Measurements from ENCODE around the gene SLC41A3.

The SLC41A3 gene

DNA sequence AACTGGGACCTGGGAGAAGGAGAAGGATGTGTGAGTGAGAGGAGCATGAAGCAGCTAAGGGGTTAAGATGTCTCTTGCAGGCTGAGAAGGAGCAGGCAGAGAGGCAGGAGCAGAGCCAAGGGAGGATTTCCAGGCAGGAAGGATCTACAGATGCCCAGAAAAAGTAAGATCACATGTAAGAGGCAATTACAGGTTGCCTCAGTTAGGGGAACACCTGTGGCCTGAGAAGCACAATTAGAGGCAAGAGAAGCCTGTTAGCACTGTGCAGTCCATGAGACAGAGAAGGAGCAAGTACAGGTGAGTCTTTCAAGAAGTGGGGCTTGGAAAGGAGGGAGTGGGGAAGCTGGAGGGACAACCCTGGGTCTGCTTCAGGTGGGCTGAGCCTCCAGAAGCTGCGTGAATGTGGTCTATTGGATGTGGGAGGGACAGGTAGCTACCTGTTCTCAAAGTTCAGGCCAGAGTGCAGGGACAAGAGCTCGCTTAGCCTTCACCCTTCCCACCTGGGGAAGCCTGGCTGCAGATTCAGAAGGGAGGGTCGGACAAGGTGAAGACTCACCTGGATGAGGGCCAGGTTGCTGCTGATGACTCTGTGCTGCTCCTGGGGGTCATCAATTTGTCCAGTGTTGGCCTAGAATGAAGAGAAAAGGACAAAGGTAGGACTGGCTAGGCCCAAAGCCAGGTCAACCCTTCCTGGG is 50.7 kb downstream of the SLC41A3 start:
- no peak for TF ChIP-seq CTCF (conservative IDR thresholded peaks at IDR 0.05; ENCODE audit: control insufficient read depth, insufficient read depth, low read depth, low read length)
- no peak overlapping the region for H3K4me3 ChIP-seq (ENCODE audit: control insufficient read depth, low read depth, low read length)
- no peak for DNase-seq (ENCODE audit: low read depth)

DNA sequence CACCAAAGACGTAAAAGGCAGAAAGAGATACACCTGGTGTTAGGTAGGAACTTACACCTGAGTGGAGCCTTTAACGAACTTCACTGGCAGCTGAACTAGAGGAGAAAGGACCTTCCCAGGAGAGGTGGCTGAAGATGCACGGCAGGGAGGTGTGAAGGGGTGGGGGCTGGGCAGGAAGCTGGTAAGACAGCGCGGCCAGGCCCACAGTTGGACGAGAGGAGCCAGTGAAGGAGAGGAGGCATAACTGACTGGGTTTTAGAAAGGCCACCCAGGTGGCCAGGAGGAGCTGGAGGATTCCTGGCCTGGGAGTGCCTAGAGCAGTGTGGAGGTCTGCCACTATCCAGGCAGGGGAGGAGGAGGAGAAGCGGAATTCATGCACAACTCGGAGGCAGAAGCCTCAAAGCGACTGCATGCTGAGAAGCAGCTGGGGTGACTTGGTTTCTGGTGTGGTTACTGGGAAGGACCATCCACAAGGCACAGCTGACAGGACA is 51.9 kb downstream of the SLC41A3 start:
- no peak overlapping the region for H3K4me3 ChIP-seq (ENCODE audit: control insufficient read depth, low read depth, low read length)
- no peak for DNase-seq (ENCODE audit: low read depth)
- no peak for TF ChIP-seq CTCF (conservative IDR thresholded peaks at IDR 0.05; ENCODE audit: control insufficient read depth, insufficient read depth, low read depth, low read length)

GRCh38 chr3:126030455-126030854 is 53.5 kb downstream of the SLC41A3 start:
- no peak overlapping the region for H3K4me3 ChIP-seq (ENCODE audit: control insufficient read depth, low read depth, low read length)
- TF ChIP-seq CTCF (conservative IDR thresholded peaks at IDR 0.05; ENCODE audit: control insufficient read depth, insufficient read depth, low read depth, low read length) = no peak
- no peak for DNase-seq (ENCODE audit: low read depth)

DNA sequence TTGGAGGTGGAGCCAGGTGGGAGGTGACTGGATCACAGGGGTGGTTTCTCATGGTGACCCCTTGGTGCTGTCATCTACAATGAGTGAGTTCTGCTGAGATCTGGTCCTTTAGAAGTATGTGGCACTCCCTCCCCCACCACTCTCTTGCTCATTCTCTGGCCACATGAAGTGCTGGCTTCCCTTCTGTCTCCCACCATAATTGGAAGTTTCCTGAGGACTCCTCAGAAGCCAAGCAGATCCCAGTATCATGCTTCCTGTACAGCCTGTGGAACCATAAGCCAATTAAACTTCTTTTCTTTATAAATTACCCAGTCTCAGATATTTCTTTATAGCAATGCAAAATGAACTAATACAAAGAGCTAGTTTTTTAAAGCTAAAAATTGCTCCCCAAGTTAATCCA is 54.7 kb downstream of the SLC41A3 start:
- no peak for TF ChIP-seq CTCF (conservative IDR thresholded peaks at IDR 0.05; ENCODE audit: control insufficient read depth, insufficient read depth, low read depth, low read length)
- H3K4me3 ChIP-seq (ENCODE audit: control insufficient read depth, low read depth, low read length) = no peak overlapping the region
- no peak for DNase-seq (ENCODE audit: low read depth)

DNA sequence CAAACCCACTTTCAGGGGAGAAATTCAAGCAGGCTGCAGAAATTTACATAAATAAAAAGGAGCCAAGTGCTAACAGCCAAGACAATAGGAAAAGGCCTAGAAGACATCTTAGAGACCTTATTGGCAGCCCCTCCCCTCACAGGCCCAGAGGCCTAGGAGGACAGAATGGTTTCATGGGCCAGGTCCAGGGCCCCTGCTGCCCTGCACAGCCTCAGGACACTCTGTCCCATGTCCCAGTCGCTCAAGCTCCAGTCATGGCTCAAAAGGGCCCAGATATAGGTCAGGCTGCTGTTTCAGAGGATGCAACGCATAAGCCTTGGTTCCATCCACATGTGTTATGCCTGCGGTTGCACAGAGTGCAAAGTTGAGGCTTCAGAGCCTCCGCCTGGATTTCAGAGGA is 55.8 kb downstream of the SLC41A3 start:
- no peak for TF ChIP-seq CTCF (conservative IDR thresholded peaks at IDR 0.05; ENCODE audit: control insufficient read depth, insufficient read depth, low read depth, low read length)
- no peak for DNase-seq (ENCODE audit: low read depth)
- H3K4me3 ChIP-seq (ENCODE audit: control insufficient read depth, low read depth, low read length) = no peak overlapping the region

- H3K4me3 ChIP-seq (ENCODE audit: control insufficient read depth, low read depth, low read length) = no peak overlapping the region
- TF ChIP-seq CTCF (conservative IDR thresholded peaks at IDR 0.05; ENCODE audit: control insufficient read depth, insufficient read depth, low read depth, low read length) = no peak
- no peak for DNase-seq (ENCODE audit: low read depth)
Observed at GRCh38 chr3:126026761-126027160, 57.2 kb downstream of the SLC41A3 start.

All from fibroblast of mammary gland (primary cell).